Uterus (tissue), 2 donors: ENCODE measurements around the gene APOL1.

Experiments used
- CTCF ChIP-seq, 4 experiments: fragments of 200-600 bp in 2 of 4; fragments of 450-650 bp in 2 of 4; sonication (generic) in 2 of 4; IDR thresholded peaks; one replicate each; pipeline ENCODE4 v1.5.1; 2016 to 2019; ENCODE audit warnings: antibody characterized with exemption in 4 of 4, mild to moderate bottlenecking in 2 of 4, moderate library complexity in 1 of 4
- POLR2A ChIP-seq, 2 donors: fragments of 450-650 bp; IDR thresholded peaks; one replicate each; pipeline ENCODE4 v1.6.1; 2016; ENCODE audit warnings: antibody characterized with exemption in 2 of 2, mild to moderate bottlenecking in 1 of 2, moderate library complexity in 1 of 2

GRCh38 chr22:36210224-36210623 lies 42.7 kb upstream of the APOL1 start:
- TF ChIP-seq CTCF (IDR thresholded peaks at IDR 0.05) (no peak), POLR2A (IDR thresholded peaks at IDR 0.05) (no peak)
